Measurements from ENCODE around the gene MAP3K5.
A peak's percentile ranks its signal among the peaks of the same experiment; 100 is the strongest.

MAP3K5 gene

GRCh38 chr6:136647363-136647852, 144.9 kb downstream of the MAP3K5 start:
- DNase-seq (ENCODE audit: low read depth), result no peak

GRCh38 chr6:136646377-136646776, 145.9 kb downstream of the MAP3K5 start:
- DNase-seq (ENCODE audit: low read depth), result no peak

- no peak for DNase-seq (ENCODE audit: low read depth)
Measured at GRCh38 chr6:136644597-136644952, 147.7 kb downstream of the MAP3K5 start.

GRCh38 chr6:136643850-136644596, 148.3 kb downstream of the MAP3K5 start:
- DNase-seq (ENCODE audit: low read depth), result peak; percentile 36

- DNase-seq (ENCODE audit: low read depth), result no peak
Measured at GRCh38 chr6:136641873-136642465, 150.3 kb downstream of the MAP3K5 start.

GRCh38 chr6:136641166-136641565, 151.1 kb downstream of the MAP3K5 start:
- no peak for DNase-seq (ENCODE audit: low read depth)

- DNase-seq (ENCODE audit: low read depth), result no peak
Measured at GRCh38 chr6:136640132-136640915, 152.0 kb downstream of the MAP3K5 start.

- DNase-seq (ENCODE audit: low read depth), result no peak
Measured at GRCh38 chr6:136639702-136640101, 152.6 kb downstream of the MAP3K5 start.

- no peak for DNase-seq (ENCODE audit: low read depth)
Measured at GRCh38 chr6:136635615-136636014, 156.7 kb downstream of the MAP3K5 start.

GRCh38 chr6:136633355-136633754, 158.9 kb downstream of the MAP3K5 start:
- DNase-seq (ENCODE audit: low read depth), result no peak

- no peak for DNase-seq (ENCODE audit: low read depth)
Measured at GRCh38 chr6:136628996-136629395, 163.3 kb downstream of the MAP3K5 start.

GRCh38 chr6:136627191-136627590, 165.1 kb downstream of the MAP3K5 start:
- DNase-seq (ENCODE audit: low read depth), result no peak

- DNase-seq (ENCODE audit: low read depth), result no peak
Measured at GRCh38 chr6:136625293-136625692, 167.0 kb downstream of the MAP3K5 start.

- no peak for DNase-seq (ENCODE audit: low read depth)
Measured at GRCh38 chr6:136624347-136624746, 167.9 kb downstream of the MAP3K5 start.

GRCh38 chr6:136618086-136618485, 174.2 kb downstream of the MAP3K5 start:
- DNase-seq (ENCODE audit: low read depth), result no peak

- DNase-seq (ENCODE audit: low read depth), result no peak
Measured at GRCh38 chr6:136616527-136616926, 175.8 kb downstream of the MAP3K5 start.

- DNase-seq (ENCODE audit: low read depth), result no peak
Measured at GRCh38 chr6:136614994-136615393, 177.3 kb downstream of the MAP3K5 start.

GRCh38 chr6:136614350-136614749, 177.9 kb downstream of the MAP3K5 start:
- no peak for DNase-seq (ENCODE audit: low read depth)

GRCh38 chr6:136613477-136613876, 178.8 kb downstream of the MAP3K5 start:
- DNase-seq (ENCODE audit: low read depth), result no peak

GRCh38 chr6:136612666-136613389, 179.4 kb downstream of the MAP3K5 start:
- no peak for DNase-seq (ENCODE audit: low read depth)

GRCh38 chr6:136611746-136612145, 180.5 kb downstream of the MAP3K5 start:
- DNase-seq (ENCODE audit: low read depth), result no peak

GRCh38 chr6:136611133-136611532, 181.1 kb downstream of the MAP3K5 start:
- DNase-seq (ENCODE audit: low read depth), result no peak

All from CMK (cell line).